Activated CD4-positive, alpha-beta T cell treated with anti-CD3 and anti-CD28 coated beads for 1 hour (primary cell): ENCODE results near the gene ZNF581.

ENCODE experiments used
- DNase-seq: peaks from one replicate; pipeline ENCODE4 v3.0.0-alpha.2; 2020

ZNF581 gene

DNA sequence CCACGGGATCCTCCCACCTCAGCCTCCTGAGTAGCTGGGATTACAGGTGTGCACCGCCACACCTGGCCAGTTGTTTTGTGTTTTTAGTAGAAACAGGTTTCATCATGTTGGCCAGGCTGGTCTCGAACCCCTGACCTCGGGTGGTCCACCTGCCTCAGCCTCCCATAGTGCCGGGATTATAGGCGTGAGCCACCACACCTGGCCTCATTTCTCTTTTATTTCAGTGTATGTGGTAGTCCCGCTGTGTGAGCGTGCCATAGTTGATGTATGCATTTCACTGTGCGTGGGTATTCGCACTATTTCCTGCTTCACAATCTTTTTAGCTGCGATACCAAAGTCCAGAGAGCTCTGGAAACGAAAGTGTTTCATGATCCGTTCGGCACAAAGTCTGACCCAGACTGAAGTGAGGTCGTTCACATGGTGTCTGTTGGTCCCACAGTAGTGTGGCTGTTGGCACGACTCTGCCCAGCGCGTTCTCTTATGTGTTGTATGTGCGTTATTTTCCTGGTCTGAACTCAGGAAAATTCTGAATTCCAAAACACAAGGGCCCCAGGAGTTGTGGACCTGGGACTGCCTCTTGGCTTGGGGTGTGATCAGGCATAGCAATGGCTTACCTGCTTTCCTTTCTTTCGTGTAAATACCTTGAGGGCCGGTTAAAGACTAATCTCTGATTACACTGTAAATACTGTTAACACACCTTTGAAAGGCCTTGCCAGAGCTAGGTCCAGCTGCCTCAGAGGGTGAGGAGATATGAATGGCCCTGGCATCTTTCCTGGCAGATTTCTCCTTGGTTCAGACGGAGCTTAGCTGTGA lies 40.2 kb downstream of the ZNF581 start:
- no peak for DNase-seq

DNA sequence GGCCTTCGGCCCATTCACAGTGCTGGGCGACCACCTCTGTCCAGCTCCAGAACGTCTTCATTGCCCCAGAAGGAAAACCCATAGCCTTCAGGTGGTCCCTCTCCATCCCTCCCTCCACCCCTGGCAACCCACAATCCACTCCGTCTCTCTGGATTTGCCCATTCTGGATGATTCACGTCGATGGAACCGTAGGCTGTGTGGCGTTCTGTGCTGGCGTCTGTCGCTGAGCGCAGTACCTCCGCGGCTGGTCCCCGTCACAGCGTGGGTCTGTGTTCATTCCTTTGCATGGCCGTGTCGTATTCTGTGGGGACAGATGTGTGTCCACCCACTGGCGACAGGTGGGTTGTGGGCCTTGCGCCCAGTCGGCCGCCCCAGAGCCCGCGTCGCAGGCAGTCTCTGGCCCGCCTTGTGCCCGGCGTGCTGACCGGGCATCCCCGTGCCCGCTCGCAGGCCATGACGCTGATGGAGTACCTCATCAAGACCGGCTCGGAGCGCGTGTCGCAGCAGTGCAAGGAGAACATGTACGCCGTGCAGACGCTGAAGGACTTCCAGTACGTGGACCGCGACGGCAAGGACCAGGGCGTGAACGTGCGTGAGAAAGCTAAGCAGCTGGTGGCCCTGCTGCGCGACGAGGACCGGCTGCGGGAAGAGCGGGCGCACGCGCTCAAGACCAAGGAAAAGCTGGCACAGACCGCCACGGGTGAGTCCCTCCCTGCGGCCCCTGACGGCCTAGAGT lies 41.7 kb downstream of the ZNF581 start:
- DNase-seq = no peak

DNA sequence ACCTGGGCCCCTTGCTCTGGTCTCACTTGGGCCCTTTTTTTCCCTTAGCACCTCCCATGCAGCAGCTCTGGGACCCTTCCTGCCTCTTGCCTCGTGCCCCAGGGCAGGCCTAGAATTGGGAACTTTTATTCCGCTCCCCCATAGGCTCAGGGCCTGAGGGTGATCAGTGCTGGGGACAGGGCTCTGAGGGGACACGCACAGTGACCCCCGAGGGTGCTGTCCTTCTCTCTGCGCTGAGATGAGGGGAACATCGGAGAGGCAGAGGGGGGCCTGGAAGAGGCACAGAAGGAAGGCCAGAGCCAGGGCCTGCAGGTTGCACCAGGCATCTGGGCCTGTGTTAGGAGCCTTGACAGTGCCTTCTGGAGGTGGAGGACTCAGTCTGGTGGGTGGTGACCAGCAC lies 42.3 kb downstream of the ZNF581 start:
- DNase-seq = no peak

DNA sequence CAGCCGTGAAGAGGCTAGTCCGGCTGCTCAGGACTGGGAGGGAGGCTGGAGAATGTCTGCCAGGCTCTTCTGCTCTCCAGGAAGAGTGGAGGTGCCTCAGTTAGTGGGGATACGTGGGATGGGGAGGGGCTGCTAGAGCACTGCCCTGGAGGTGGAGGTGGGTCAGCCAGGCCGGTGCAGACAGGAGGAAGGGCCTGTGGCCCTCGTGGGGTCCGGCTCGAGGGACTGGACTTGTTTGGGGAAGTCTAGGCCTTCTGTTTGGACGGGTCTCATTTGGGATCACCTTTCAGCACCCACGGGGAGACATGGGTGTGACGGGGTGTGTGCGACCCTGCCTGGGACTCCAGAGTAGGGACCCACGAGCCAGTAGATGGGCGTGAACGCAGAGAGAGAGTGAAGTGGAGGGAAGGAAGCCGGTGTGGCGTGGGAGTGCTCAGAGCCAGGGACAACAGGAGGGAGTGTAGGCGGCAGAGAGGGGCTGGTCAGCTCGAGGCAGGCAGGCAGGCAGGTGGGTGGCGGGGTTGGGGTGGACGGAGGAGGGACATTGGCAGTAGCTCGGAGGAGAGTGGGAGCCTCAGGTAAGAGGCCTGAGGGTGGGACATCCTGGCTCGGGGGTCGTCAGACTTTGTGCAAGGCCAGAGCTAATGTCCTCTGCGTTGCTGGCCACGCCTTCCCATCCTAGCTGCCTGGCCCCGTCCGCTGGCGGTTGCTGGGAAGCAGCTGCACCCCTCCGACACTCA lies 43.0 kb downstream of the ZNF581 start:
- no peak for DNase-seq

DNA sequence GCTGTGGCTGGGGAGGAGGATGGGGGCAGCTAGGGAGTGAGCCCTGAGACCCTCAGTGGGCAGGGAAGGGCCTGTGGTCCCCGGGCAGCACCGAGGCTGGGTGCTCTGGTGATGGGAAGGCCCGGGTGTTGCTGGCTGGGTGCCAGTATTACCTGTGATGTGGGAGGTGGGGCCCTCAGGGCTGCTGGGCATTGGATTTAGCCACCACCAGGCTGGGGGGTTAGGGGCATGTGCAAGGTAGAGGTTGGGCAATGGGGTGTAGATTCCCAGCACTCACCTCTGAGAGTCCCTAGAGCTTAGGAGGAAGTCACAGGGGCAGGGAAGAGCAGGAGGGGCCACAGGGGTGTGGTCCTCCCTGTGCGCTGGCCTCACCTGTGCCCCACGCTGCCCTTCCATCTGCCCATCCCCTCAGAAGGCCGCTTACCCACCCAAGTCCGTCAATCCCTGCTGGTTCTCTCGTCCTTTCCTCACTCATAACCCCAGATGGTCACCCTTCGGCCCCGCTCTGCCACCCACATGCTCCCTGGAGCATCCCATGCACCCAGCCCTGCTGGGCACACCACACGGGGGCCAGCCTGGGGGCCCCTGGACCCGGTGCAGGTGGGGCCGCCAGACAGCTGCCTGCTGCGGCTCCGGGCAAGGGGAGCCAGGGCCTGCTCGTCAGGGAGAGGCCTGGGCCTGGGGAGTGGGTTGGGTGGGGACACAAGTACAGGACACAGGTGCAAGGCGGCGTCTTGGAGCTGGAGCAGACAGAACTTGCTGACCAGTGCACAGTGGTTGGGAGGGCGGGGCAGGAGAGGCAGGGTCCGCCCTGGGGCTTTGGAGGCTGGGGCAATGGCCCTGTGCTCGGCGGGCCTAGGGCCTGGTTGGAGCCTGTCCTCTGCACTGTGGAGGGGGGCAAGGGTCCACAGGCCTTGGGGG lies 44.1 kb downstream of the ZNF581 start:
- no peak for DNase-seq

DNA sequence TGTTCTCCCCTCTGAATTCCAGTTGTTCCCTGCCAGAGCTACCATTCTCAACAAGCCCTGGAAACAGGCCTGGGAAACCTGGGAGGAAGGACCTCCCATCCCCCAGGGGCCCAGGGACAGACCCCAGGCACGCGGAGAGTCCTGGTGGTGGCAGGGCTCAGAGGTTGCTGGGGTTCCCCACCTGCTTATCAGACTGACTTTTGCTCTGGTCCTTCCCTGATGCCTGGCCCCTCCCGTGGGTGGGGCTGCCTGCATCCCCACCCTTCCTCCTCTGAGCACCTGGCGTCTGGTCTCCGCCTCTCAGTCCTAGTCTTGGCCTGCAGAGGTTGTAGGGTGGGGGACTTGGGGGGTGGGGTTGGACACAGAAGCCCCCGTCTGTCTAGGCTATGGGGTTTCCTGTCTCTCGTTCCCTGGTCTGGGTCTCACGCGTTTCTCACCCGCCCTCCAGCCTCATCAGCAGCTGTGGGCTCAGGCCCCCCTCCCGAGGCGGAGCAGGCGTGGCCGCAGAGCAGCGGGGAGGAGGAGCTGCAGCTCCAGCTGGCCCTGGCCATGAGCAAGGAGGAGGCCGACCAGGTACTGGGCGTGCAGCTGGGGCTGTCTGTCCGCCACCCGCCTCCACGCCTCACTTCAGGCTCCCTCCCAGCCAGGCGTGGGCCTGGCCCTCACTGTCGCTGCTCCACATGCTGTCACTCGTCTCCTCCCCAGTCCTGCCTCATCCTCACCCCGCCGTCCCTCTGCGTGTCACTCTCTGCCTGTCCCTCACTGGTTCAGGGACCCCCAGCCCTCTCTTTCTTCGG lies 45.2 kb downstream of the ZNF581 start:
- no peak for DNase-seq

DNA sequence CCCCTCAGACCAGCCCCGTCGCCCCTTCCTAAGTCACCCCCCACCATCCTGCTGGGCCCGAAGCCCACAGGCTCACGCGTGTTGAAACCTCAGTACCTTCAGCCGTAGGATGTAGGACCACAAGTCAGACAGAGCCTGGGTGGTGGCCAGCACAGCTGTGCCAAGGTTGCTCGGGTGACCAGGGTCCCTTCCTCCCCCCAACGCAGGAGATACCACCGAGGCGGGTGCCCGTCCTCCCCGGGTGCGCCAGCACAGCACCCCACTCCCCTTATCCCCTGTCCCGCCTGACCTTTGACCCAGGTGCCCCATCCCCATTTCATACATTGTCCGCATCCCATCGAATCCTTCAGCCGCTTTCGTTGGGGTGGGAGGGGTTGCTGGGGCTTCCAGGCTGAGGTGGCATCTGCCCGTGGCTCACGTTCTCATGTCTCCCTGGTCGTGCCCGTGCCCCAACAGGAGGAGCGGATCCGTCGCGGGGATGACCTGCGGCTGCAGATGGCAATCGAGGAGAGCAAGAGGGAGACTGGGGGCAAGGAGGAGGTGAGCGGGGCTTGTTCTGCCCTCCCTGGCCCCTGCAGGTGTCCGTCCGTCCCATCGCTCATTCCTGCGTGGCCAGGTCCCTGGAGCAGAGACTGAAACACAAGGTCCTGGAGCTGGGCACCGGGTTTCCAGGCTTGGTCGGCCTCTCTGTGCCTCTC lies 46.1 kb downstream of the ZNF581 start:
- no peak for DNase-seq

DNA sequence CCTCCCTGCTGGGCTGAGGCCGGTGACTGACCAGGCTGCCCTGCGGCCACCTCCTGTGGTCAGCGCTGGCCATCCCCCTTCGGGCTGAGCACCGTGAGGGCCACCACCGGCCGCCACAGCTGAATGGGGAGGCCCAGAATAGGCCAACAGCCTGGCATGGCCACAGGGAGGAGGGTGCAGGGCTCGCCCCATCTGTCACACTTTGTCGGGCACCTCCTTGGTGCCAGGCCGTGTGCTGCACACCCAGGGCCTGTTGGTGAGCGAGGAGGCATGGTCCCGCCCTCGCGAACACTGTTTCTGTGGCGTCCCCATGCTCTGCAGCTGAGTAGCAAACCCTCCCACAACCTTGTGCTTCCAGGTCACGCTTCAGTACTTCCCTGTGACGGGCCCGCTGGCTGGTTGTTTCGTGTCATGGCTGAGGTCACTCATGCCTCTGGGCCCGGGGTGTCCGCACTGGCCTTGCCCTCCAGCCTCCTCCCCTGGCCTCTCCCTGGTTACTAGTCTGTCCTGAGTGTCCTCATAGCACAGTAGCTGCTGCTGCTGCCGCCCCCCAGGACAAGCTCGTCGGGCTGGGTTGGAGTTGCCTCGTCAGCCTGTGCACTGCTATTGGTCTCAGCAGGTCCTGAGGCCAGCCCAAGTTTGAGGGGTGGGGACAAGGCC lies 46.8 kb downstream of the ZNF581 start:
- DNase-seq = no peak

DNA sequence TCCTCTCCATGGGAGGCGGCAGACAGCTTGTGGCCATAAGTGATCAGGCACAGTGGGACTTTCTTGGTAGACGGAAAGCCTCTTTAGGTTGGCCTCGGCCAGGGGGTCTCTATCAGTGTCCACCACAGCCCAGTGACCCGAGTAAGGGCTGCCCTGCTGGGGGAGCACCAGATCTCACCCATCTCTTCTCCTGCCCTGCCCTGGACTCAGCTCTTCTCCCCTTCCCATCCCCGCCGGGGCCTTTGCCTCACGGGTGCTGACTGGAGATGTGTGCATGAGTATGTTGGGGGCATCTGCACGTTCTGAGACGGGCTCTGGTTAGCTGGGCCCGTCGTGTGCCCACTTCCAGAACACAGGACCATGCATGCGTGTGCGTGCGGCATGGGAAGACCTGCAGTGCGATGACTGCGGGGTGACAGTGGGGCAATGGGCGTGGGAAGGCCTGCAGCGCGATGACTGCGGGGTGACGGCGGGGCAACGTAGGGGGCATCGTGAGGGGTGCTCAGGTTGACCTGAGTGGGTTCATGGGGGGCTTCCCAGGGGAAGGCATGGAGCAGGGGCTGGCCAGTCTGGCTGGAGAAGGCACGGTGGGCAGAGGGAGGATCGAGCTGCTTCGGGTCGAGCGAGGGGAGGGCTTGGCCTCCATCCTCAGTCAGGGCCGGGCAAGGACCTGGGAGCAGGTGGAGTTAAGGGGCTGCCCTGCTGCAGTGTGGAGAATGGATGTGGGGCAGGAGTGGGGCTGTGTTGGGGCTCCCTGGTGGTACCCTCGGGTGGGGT lies 47.5 kb downstream of the ZNF581 start:
- no peak for DNase-seq

DNA sequence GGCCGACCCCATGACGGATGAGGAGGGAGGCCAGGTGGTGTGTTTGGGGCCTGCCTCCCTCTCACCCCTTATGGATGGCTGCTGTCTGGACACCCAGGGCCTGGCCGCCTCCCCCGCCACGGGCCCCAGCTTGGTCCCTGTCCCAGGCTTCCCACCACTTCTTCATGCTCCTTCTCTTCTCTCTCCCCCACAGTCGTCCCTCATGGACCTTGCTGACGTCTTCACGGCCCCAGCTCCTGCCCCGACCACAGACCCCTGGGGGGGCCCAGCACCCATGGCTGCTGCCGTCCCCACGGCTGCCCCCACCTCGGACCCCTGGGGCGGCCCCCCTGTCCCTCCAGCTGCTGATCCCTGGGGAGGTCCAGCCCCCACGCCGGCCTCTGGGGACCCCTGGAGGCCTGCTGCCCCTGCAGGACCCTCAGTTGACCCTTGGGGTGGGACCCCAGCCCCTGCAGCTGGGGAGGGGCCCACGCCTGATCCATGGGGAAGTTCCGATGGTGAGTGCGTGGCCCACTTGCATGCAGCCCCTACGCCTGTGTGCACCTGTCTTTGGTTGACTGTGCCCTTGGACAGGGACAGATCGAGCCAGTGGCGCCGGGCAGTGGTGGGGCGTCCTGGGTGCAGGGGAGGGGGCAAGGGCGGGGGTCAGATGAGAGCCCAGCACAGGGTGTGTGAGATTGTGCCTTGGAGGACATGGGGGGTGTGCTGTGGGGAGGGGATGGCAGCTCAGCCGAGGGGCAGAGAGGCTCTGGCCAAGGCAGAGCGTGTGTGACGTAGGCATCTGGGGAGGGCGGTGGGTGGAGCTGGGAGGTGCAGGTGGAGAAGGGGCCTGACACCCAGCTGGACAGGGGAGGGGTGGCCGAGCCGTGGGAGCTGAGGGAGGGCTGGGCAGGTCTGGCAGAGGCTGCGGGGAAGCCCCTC lies 48.4 kb downstream of the ZNF581 start:
- DNase-seq = no peak

DNA sequence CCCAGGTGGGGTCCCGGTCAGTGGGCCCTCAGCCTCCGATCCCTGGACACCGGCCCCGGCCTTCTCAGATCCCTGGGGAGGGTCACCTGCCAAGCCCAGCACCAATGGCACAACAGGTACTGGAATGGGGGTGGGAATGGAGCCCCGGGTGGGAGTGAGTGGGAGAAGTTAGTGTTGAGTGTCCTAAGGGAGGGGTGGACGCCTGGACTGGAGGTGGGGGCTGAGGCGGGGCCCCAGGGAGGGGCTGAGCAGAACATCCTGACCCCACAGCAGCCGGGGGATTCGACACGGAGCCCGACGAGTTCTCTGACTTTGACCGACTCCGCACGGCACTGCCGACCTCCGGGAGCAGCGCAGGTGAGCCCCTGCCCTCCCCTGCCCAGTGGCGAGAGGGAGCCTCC lies 49.2 kb downstream of the ZNF581 start:
- no peak for DNase-seq

DNA sequence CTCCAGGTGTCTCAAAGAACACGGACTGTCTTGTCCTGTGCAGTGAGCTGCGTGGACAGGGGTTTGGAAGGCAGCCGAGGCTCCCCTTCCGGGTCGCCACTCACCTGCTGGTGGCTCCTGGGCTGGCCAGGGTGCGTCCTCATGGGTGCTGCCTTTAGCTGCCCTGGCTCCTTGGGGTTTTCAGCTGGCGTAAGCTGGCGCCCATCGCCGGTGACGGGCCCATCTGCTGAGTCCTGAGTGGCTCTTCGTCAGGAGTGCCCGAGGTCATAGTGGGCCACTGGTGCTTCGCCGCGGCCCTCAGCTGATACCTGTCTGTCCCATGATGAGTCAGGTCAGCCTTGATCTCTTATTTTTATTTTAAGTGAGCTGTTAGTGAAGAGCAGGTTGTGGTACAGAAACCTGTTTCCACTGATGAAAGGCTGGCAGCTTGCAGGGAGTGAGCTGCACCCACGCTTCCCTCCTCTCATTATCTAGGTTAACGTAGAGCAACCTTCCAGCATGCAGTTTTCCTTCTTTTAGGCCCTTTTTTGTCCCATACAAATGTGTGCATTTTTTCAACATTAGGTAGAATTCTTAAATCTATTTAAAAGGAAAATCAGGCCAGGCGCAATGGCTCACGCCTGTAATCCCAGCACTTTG lies 50.0 kb downstream of the ZNF581 start:
- DNase-seq = no peak

DNA sequence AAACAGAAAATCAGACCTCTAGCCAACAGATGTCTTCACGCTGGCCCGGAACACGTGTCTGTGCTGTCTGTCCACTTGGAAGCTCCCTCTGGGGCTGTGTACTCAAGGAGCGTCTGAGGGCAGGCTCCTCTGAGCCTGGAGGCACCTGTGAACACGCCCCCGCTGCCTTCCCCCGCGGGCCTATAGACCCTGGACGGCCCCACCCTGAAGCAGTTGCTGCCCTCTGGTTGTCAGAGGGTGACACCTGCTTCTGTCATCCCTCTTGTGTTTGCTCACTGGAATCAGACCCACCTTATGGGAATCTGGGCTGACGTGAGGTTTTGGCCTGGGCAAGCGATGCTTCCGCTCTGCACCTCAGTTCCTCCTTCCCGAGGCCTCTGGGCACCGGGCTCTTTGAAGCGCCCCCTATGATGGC lies 50.8 kb downstream of the ZNF581 start:
- DNase-seq = no peak

DNA sequence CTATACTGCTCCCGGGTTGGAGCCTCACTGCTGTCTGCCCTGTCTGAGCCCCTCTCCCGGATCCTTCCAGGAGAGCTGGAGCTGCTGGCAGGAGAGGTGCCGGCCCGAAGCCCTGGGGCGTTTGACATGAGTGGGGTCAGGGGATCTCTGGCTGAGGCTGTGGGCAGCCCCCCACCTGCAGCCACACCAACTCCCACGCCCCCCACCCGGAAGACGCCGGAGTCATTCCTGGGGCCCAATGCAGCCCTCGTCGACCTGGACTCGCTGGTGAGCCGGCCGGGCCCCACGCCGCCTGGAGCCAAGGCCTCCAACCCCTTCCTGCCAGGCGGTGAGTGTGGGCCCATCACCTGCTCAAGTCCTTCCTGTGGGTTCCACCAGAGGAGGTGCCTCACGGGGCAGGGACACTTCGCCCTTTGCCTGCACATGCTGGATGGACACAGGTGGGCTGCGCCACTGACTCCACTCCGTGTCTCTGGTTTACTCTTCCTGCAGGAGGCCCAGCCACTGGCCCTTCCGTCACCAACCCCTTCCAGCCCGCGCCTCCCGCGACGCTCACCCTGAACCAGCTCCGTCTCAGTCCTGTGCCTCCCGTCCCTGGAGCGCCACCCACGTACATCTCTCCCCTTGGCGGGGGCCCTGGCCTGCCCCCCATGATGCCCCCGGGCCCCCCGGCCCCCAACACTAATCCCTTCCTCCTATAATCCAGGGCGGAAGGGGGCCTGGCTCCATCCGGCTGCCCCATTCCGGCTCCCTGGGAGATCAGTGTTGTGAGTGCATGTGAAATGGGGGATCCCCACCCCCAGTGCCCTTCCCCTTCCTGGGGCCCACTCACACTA lies 51.4 kb downstream of the ZNF581 start:
- DNase-seq = no peak
